SK-N-SH (cell line): Measurements from ENCODE around the gene CC2D2B. TPM values are rescaled to one million over a fixed set of nuclear protein-coding genes. Genes with fewer than 3 reads are reported as not detected.

Source experiments
- CTCF ChIA-PET: fragments of 300-600, 350-600 bp; formaldehyde crosslinking; extraction: SDS; loops from one replicate; lab custom pipeline; 2021; lab: Yijun Ruan, JAX
- POLR2A ChIA-PET: fragments of 350-600 bp; sonication (Branson Sonifier 250); formaldehyde crosslinking; extraction: SDS; loops from one replicate; lab custom pipeline; 2020; ENCODE audit warnings: antibody characterized with exemption, inconsistent platforms; lab: Yijun Ruan, JAX
- DNase-seq: peaks from one replicate; pipeline ENCODE4 v3.0.0; 2012
- H2AFZ ChIP-seq: fragments of 200-600 bp; sonication (generic); 2 replicates; pipeline ENCODE4 v1.8.1; 2016; ENCODE audit warnings: antibody characterized with exemption, mild to moderate bottlenecking, low read depth
- H3F3A ChIP-seq: fragments of 200-600 bp; sonication (generic); replicated peaks from 2 replicates; pipeline ENCODE3; 2016; ENCODE audit warnings: antibody characterized with exemption, mild to moderate bottlenecking; ENCODE audit not compliant: insufficient read depth
- H3K27ac ChIP-seq, 2 experiments: fragments of 200-500 bp in 1 of 2; fragments of 200-600 bp in 1 of 2; sonication (Bioruptor generic) in 1 of 2; sonication (generic), shearing (Covaris generic) in 1 of 2; 2 replicates each; pipeline versions ENCODE4 v1.5.1 to v1.6.1; 2014 to 2016; ENCODE audit warnings: low read depth in 2 of 2, inconsistent platforms in 1 of 2, low read length in 1 of 2, mild to moderate bottlenecking in 1 of 2, mixed read lengths in 1 of 2
- H3K27me3 ChIP-seq: fragments of 200-600 bp; sonication (generic), shearing (Covaris generic); 2 replicates; pipeline ENCODE4 v1.6.1; 2016; ENCODE audit warnings: mixed run types; ENCODE audit not compliant: insufficient read depth
- H3K36me3 ChIP-seq, 2 experiments: fragments of 200-500 bp in 1 of 2; fragments of 200-600 bp in 1 of 2; sonication (Bioruptor generic) in 1 of 2; sonication (generic) in 1 of 2; replicated peaks in 1 of 2; 2 replicates each; pipeline versions ENCODE3 to v1.5.1; 2014 to 2016; ENCODE audit warnings: low read length in 1 of 2, mild to moderate bottlenecking in 1 of 2; ENCODE audit not compliant: insufficient read depth in 2 of 2, control insufficient read depth in 1 of 2
- H3K4me1 ChIP-seq, 2 experiments: fragments of 200-500 bp in 1 of 2; fragments of 200-600 bp in 1 of 2; sonication (Bioruptor generic) in 1 of 2; sonication (generic), shearing (Covaris generic) in 1 of 2; 2 replicates each; pipeline versions ENCODE4 v1.5.1 to v1.6.1; 2014 to 2016; ENCODE audit warnings: low read depth in 1 of 2, low read length in 1 of 2, mixed run types in 1 of 2; ENCODE audit not compliant: insufficient read depth in 2 of 2, control insufficient read depth in 1 of 2
- H3K4me2 ChIP-seq: fragments of 200-600 bp; sonication (generic), shearing (Covaris generic); 2 replicates; pipeline ENCODE4 v1.6.1; 2017; ENCODE audit warnings: mixed run types
- H3K4me3 ChIP-seq, 2 experiments: fragments of 200-500 bp in 1 of 2; fragments of 200-600 bp in 1 of 2; sonication (Bioruptor generic) in 1 of 2; sonication (generic), shearing (Covaris generic) in 1 of 2; 2 replicates each; pipeline versions ENCODE4 v1.5.1 to v1.8.1; 2014 to 2016; ENCODE audit warnings: low read depth in 2 of 2, inconsistent platforms in 1 of 2, low read length in 1 of 2, mild to moderate bottlenecking in 1 of 2, mixed read lengths in 1 of 2, moderate library complexity in 1 of 2
- H3K79me2 ChIP-seq: fragments of 200-600 bp; sonication (generic); 2 replicates; pipeline ENCODE4 v1.8.1; 2017; ENCODE audit warnings: mild to moderate bottlenecking; ENCODE audit not compliant: insufficient read depth
- H3K9ac ChIP-seq: fragments of 200-600 bp; sonication (generic); 2 replicates; pipeline ENCODE4 v1.6.1; 2017; ENCODE audit warnings: mixed run types
- H3K9me2 ChIP-seq: fragments of 200-600 bp; sonication (generic); 2 replicates; pipeline ENCODE4 v1.6.1; 2017; ENCODE audit warnings: mixed run types
- H3K9me3 ChIP-seq: fragments of 200-600 bp; sonication (generic); 2 replicates; pipeline ENCODE4 v1.6.1; 2017; ENCODE audit warnings: mixed run types, mild to moderate bottlenecking, moderate library complexity
- H4K20me1 ChIP-seq: fragments of 200-600 bp; sonication (generic); 2 replicates; pipeline ENCODE4 v1.6.1; 2017; ENCODE audit warnings: mild to moderate bottlenecking, mixed run types; ENCODE audit not compliant: insufficient read depth
- CHD2 ChIP-seq: fragments of 150-350 bp; IDR thresholded peaks from 2 replicates; pipeline ENCODE4 v1.6.1; 2018; ENCODE audit warnings: low read length; ENCODE audit not compliant: partially characterized antibody
- ELF1 ChIP-seq: IDR thresholded peaks from 2 replicates; pipeline ENCODE4 v1.4.0; 2012
- EP300 ChIP-seq, 2 experiments: IDR thresholded peaks; 2 replicates each; pipeline versions ENCODE4 v1.4.0 to v1.6.1; 2012; ENCODE audit warnings: borderline replicate concordance in 1 of 2, low read depth in 1 of 2, low read length in 1 of 2
- EZH2phosphoT487 ChIP-seq: fragments of 200-600 bp; sonication (generic); IDR thresholded peaks from 2 replicates; pipeline ENCODE4 v1.6.1; 2017; ENCODE audit warnings: low read depth, mixed run types, mild to moderate bottlenecking, antibody characterized with exemption, moderate library complexity, borderline replicate concordance
- FOSL2 ChIP-seq: IDR thresholded peaks from 2 replicates; pipeline ENCODE4 v1.4.0; 2012; ENCODE audit warnings: low read depth, mild to moderate bottlenecking, moderate library complexity, borderline replicate concordance
- GATA2 ChIP-seq: sonication (generic); formaldehyde crosslinking; IDR thresholded peaks from 2 replicates; pipeline ENCODE4 v1.5.0; 2020; ENCODE audit warnings: mild to moderate bottlenecking, missing genetic modification reagents
- JUND ChIP-seq: IDR thresholded peaks from 2 replicates; pipeline ENCODE4 v1.4.0; 2012
- MEF2A ChIP-seq: IDR thresholded peaks from 2 replicates; pipeline ENCODE4 v1.4.0; 2012; ENCODE audit warnings: low read depth, borderline replicate concordance
- RAD21 ChIP-seq: IDR thresholded peaks from 2 replicates; pipeline ENCODE4 v1.6.1; 2012; ENCODE audit warnings: mild to moderate bottlenecking, low read length
- RCOR1 ChIP-seq: fragments of 150-350 bp; IDR thresholded peaks from 2 replicates; pipeline ENCODE4 v1.6.1; 2017; ENCODE audit warnings: antibody characterized with exemption, low read length
- RFX5 ChIP-seq: IDR thresholded peaks from 2 replicates; pipeline ENCODE4 v1.6.1; 2012; ENCODE audit warnings: mild to moderate bottlenecking, improper control_type of control experiment, low read length
- RXRA ChIP-seq: IDR thresholded peaks from 2 replicates; pipeline ENCODE4 v1.4.0; 2012; ENCODE audit warnings: low read depth, mild to moderate bottlenecking, borderline replicate concordance
- SIN3A ChIP-seq: IDR thresholded peaks from 2 replicates; pipeline ENCODE4 v1.6.1; 2012; ENCODE audit warnings: low read depth, mild to moderate bottlenecking, low read length, moderate library complexity, borderline replicate concordance
- SMC3 ChIP-seq: IDR thresholded peaks from 2 replicates; pipeline ENCODE4 v1.6.1; 2012; ENCODE audit warnings: low read depth, low read length, improper control_type of control experiment
- TAF1 ChIP-seq: IDR thresholded peaks from 2 replicates; pipeline ENCODE4 v1.6.1; 2012; ENCODE audit warnings: low read depth, mild to moderate bottlenecking, low read length, moderate library complexity, borderline replicate concordance
- TCF12 ChIP-seq: IDR thresholded peaks from 2 replicates; pipeline ENCODE4 v1.4.0; 2012
- TEAD4 ChIP-seq: IDR thresholded peaks from 2 replicates; pipeline ENCODE4 v1.4.0; 2012; ENCODE audit warnings: mild to moderate bottlenecking, borderline replicate concordance; ENCODE audit not compliant: insufficient read depth
- USF1 ChIP-seq: IDR thresholded peaks from 2 replicates; pipeline ENCODE4 v1.4.0; 2012; ENCODE audit warnings: low read depth, borderline replicate concordance
- YY1 ChIP-seq: IDR thresholded peaks from 2 replicates; pipeline ENCODE4 v1.4.0; 2012; ENCODE audit warnings: low read depth, mild to moderate bottlenecking
- WGBS: methylation state at CpG from one replicate; pipeline ENCODE4 v1.1.6; 2017; ENCODE audit warnings: low lambda C conversion rate; 5-methylcytosine and 5-hydroxymethylcytosine counted together
- polyA plus RNA-seq, 3 experiments: library from polyadenylated mRNA; depleted of rRNA; stranded (reverse); fragments of >200 nt; gene quantifications; 2 replicates each; pipeline ENCODE4 v1.2.3, GENCODE V29; 2012
- TF ChIP-seq, protein P1 (sequence below): fragments of 150-350 bp; IDR thresholded peaks from 2 replicates; pipeline ENCODE4 v1.6.1; 2016; ENCODE audit warnings: mild to moderate bottlenecking, low read depth, low read length
- TF ChIP-seq, protein P2 (sequence below): fragments of 150-350 bp; IDR thresholded peaks from 2 replicates; pipeline ENCODE4 v1.6.1; 2017; ENCODE audit warnings: antibody characterized with exemption, low read length, low read depth, borderline replicate concordance
- TF ChIP-seq, protein P3 (sequence below): IDR thresholded peaks from 2 replicates; pipeline ENCODE4; 2012
- TF ChIP-seq, protein P4 (sequence below): fragments of 200-600 bp; sonication (generic); IDR thresholded peaks from 2 replicates; pipeline ENCODE4 v1.6.1; 2017; ENCODE audit warnings: antibody characterized with exemption, mild to moderate bottlenecking, moderate library complexity

Gene CC2D2B
- polyA plus RNA-seq, 1 of the 3 experiments (the other 2 are of a cell fraction), result not detected

- H3K4me1 ChIP-seq, result no peaks in the 10 kb centered on the region
- TF ChIP-seq EZH2phosphoT487 (no peak), TEAD4 (no peak), TCF12 (no peak), JUND (no peak), MEF2A (no peak), CHD2 (no peak), SIN3A (no peak), GATA2 (CRISPR knock-in tag) (no peak), SMC3 (no peak), FOSL2 (no peak), RFX5 (no peak)
- TF ChIP-seq, protein P1, sequence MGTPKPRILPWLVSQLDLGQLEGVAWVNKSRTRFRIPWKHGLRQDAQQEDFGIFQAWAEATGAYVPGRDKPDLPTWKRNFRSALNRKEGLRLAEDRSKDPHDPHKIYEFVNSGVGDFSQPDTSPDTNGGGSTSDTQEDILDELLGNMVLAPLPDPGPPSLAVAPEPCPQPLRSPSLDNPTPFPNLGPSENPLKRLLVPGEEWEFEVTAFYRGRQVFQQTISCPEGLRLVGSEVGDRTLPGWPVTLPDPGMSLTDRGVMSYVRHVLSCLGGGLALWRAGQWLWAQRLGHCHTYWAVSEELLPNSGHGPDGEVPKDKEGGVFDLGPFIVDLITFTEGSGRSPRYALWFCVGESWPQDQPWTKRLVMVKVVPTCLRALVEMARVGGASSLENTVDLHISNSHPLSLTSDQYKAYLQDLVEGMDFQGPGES, result no peak
- TF ChIP-seq, protein P2, sequence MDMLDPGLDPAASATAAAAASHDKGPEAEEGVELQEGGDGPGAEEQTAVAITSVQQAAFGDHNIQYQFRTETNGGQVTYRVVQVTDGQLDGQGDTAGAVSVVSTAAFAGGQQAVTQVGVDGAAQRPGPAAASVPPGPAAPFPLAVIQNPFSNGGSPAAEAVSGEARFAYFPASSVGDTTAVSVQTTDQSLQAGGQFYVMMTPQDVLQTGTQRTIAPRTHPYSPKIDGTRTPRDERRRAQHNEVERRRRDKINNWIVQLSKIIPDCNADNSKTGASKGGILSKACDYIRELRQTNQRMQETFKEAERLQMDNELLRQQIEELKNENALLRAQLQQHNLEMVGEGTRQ, result no peak
- H3K9me3 ChIP-seq, result no peaks in the 10 kb centered on the region
- H3F3A ChIP-seq, result no peaks in the 10 kb centered on the region
- WGBS, result 43% methylated on average over 1 of the region's 1 CpG
- no peak overlapping the region for H2AFZ ChIP-seq
- no peak overlapping the region for H3K9ac ChIP-seq
- no peaks in the 10 kb centered on the region for H3K79me2 ChIP-seq
- ChIA-PET CTCF (interaction anchor here (1.9 kb wide), 1 partner anchor 53 kb away, joined by 5 read pairs; no protein-coding TSS in a partner anchor), POLR2A (no interaction called here)
- no peaks in the 10 kb centered on the region for H3K27me3 ChIP-seq
- no peak overlapping the region for H3K4me3 ChIP-seq
- DNase-seq, result no peak
- no peaks in the 10 kb centered on the region for H3K36me3 ChIP-seq
- H3K27ac ChIP-seq, result no peak overlapping the region
- no peaks in the 10 kb centered on the region for H3K9me2 ChIP-seq
- H4K20me1 ChIP-seq, result no peaks in the 10 kb centered on the region
- no peak overlapping the region for H3K4me2 ChIP-seq
Measured at GRCh38 chr10:95963991-95964389, 56.2 kb downstream of the CC2D2B start.

- no peaks in the 10 kb centered on the region for H3K4me1 ChIP-seq
- no peak overlapping the region for H3K27ac ChIP-seq
- 95% methylated on average over 1 of the region's 1 CpG for WGBS
- H3K9me2 ChIP-seq, result no peaks in the 10 kb centered on the region
- H3K36me3 ChIP-seq, result no peaks in the 10 kb centered on the region
- CTCF ChIA-PET, result no interaction called here
- no peak overlapping the region for H3K9ac ChIP-seq
- no peaks in the 10 kb centered on the region for H4K20me1 ChIP-seq
- H3F3A ChIP-seq, result no peaks in the 10 kb centered on the region
- H3K9me3 ChIP-seq, result no peaks in the 10 kb centered on the region
- no peaks in the 10 kb centered on the region for H3K27me3 ChIP-seq
- no peak overlapping the region for H2AFZ ChIP-seq
- H3K4me2 ChIP-seq, result no peak overlapping the region
- H3K79me2 ChIP-seq, result no peaks in the 10 kb centered on the region
- POLR2A ChIA-PET, result no interaction called here
- no peak overlapping the region for H3K4me3 ChIP-seq
- no peak for DNase-seq
- TF ChIP-seq ELF1 (no peak), TCF12 (no peak), EZH2phosphoT487 (no peak), USF1 (no peak), RXRA (no peak), EP300 (IDR thresholded peaks at IDR 0.05; ENCODE audit: borderline replicate concordance in 1 of 2, low read depth in 1 of 2, low read length in 1 of 2) (no peak), RAD21 (no peak), YY1 (no peak), TAF1 (no peak), RCOR1 (no peak), TEAD4 (no peak)
- TF ChIP-seq, protein P1, result no peak
- TF ChIP-seq, protein P3, sequence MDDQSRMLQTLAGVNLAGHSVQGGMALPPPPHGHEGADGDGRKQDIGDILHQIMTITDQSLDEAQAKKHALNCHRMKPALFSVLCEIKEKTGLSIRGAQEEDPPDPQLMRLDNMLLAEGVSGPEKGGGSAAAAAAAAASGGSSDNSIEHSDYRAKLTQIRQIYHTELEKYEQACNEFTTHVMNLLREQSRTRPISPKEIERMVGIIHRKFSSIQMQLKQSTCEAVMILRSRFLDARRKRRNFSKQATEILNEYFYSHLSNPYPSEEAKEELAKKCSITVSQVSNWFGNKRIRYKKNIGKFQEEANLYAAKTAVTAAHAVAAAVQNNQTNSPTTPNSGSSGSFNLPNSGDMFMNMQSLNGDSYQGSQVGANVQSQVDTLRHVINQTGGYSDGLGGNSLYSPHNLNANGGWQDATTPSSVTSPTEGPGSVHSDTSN, result no peak
- TF ChIP-seq, protein P4, sequence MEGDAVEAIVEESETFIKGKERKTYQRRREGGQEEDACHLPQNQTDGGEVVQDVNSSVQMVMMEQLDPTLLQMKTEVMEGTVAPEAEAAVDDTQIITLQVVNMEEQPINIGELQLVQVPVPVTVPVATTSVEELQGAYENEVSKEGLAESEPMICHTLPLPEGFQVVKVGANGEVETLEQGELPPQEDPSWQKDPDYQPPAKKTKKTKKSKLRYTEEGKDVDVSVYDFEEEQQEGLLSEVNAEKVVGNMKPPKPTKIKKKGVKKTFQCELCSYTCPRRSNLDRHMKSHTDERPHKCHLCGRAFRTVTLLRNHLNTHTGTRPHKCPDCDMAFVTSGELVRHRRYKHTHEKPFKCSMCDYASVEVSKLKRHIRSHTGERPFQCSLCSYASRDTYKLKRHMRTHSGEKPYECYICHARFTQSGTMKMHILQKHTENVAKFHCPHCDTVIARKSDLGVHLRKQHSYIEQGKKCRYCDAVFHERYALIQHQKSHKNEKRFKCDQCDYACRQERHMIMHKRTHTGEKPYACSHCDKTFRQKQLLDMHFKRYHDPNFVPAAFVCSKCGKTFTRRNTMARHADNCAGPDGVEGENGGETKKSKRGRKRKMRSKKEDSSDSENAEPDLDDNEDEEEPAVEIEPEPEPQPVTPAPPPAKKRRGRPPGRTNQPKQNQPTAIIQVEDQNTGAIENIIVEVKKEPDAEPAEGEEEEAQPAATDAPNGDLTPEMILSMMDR, result no peak
Measured at GRCh38 chr10:95964756-95965155, 57.0 kb downstream of the CC2D2B start.
